Measurements from ENCODE around the gene C10orf105.

C10orf105 gene

GRCh38 chr10:71706216-71707121 is 13.1 kb downstream of the C10orf105 start:
- H2BK12ac ChIP-seq (ENCODE audit: low read length): no peak overlapping the region
- H3K79me2 ChIP-seq (ENCODE audit: control insufficient read depth, insufficient read depth, low read length, poor library complexity): no peaks in the 10 kb centered on the region
- H2AK5ac ChIP-seq (ENCODE audit: low read length): no peak overlapping the region
- H2BK5ac ChIP-seq (ENCODE audit: low read depth, low read length, poor library complexity): no peak overlapping the region
- no peak overlapping the region for H3K4me2 ChIP-seq (ENCODE audit: low read length)
- no peak for DNase-seq
- H2AFZ ChIP-seq (ENCODE audit: insufficient read depth, low read length, poor library complexity): no peak overlapping the region
- no peaks in the 10 kb centered on the region for H3K4me1 ChIP-seq (ENCODE audit: control insufficient read depth in 1 of 2, insufficient read depth in 2 of 2, low read length in 2 of 2)
- WGBS (ENCODE audit: extremely low coverage, insufficient coverage, insufficient read length): no CpG with 5 or more reads among the region's 35 CpGs
- H3K27ac ChIP-seq (ENCODE audit: low read depth, low read length): no peak overlapping the region
- no peak overlapping the region for H3K4me3 ChIP-seq (ENCODE audit: low read depth, low read length)
- H3K23ac ChIP-seq (ENCODE audit: low read length): no peak overlapping the region
- no peak overlapping the region for H3K4ac ChIP-seq (ENCODE audit: low read depth, low read length)
- H4K91ac ChIP-seq (ENCODE audit: low read depth, low read length): no peak overlapping the region
- H3K27me3 ChIP-seq (ENCODE audit: insufficient read depth, low read length): no peaks in the 10 kb centered on the region
- H4K12ac ChIP-seq (ENCODE audit: low read depth, low read length): no peak overlapping the region
- H3K18ac ChIP-seq (ENCODE audit: low read length): no peak overlapping the region
- H3K36me3 ChIP-seq (ENCODE audit: control insufficient read depth in 1 of 2, insufficient read depth in 2 of 2, low read length in 2 of 2): no peaks in the 10 kb centered on the region
- no peak overlapping the region for H3K14ac ChIP-seq (ENCODE audit: low read length)
- H4K8ac ChIP-seq (ENCODE audit: low read depth, low read length): no peak overlapping the region
- no peak overlapping the region for H3K9ac ChIP-seq (ENCODE audit: low read length)
- no peak overlapping the region for H2BK120ac ChIP-seq (ENCODE audit: insufficient read depth, low read length, poor library complexity)
- peaks cover 8% of the 10 kb centered on the region for H3K9me3 ChIP-seq (ENCODE audit: insufficient read depth, low read depth, low read length)
- H3K79me1 ChIP-seq (ENCODE audit: low read length): no peaks in the 10 kb centered on the region

DNA sequence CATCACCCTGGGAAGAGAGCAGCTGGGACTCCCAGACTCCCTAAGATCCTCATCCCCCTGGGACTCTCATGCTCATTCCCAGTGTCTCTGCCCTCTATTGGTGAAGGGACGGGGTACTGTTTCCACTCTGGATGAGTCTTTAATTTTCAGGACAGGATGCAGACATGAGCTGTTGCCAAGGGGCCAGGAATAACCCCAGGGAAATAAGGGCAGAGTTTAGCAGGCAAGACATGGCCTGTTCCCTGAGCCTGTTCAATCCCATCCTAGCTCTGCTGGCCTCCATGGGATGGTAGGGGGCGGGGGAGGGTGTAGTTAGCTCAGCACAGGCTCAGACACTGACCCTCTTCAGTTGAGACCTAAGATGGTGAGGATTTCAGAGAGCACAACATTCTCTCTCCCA is 14.0 kb downstream of the C10orf105 start:
- H2BK12ac ChIP-seq (ENCODE audit: low read length): no peak overlapping the region
- no peaks in the 10 kb centered on the region for H3K27me3 ChIP-seq (ENCODE audit: insufficient read depth, low read length)
- no peak overlapping the region for H2AFZ ChIP-seq (ENCODE audit: insufficient read depth, low read length, poor library complexity)
- H3K14ac ChIP-seq (ENCODE audit: low read length): no peak overlapping the region
- H4K12ac ChIP-seq (ENCODE audit: low read depth, low read length): no peak overlapping the region
- no peaks in the 10 kb centered on the region for H3K4me1 ChIP-seq (ENCODE audit: control insufficient read depth in 1 of 2, insufficient read depth in 2 of 2, low read length in 2 of 2)
- no peak overlapping the region for H3K18ac ChIP-seq (ENCODE audit: low read length)
- no peak overlapping the region for H3K23ac ChIP-seq (ENCODE audit: low read length)
- no peak overlapping the region for H2BK120ac ChIP-seq (ENCODE audit: insufficient read depth, low read length, poor library complexity)
- no peak overlapping the region for H2BK5ac ChIP-seq (ENCODE audit: low read depth, low read length, poor library complexity)
- no peak for DNase-seq
- peaks cover 7% of the 10 kb centered on the region for H3K9me3 ChIP-seq (ENCODE audit: insufficient read depth, low read depth, low read length)
- no peaks in the 10 kb centered on the region for H3K79me2 ChIP-seq (ENCODE audit: control insufficient read depth, insufficient read depth, low read length, poor library complexity)
- no peak overlapping the region for H3K4ac ChIP-seq (ENCODE audit: low read depth, low read length)
- no peak overlapping the region for H4K8ac ChIP-seq (ENCODE audit: low read depth, low read length)
- H3K27ac ChIP-seq (ENCODE audit: low read depth, low read length): no peak overlapping the region
- H3K79me1 ChIP-seq (ENCODE audit: low read length): no peaks in the 10 kb centered on the region
- no peaks in the 10 kb centered on the region for H3K36me3 ChIP-seq (ENCODE audit: control insufficient read depth in 1 of 2, insufficient read depth in 2 of 2, low read length in 2 of 2)
- whole genome bisulfite sequencing (ENCODE audit: extremely low coverage, insufficient coverage, insufficient read length): no CpG with 5 or more reads among the region's 2 CpGs
- H3K4me3 ChIP-seq (ENCODE audit: low read depth, low read length): no peak overlapping the region
- no peak overlapping the region for H4K91ac ChIP-seq (ENCODE audit: low read depth, low read length)
- H3K9ac ChIP-seq (ENCODE audit: low read length): no peak overlapping the region
- H2AK5ac ChIP-seq (ENCODE audit: low read length): no peak overlapping the region
- no peak overlapping the region for H3K4me2 ChIP-seq (ENCODE audit: low read length)

DNA sequence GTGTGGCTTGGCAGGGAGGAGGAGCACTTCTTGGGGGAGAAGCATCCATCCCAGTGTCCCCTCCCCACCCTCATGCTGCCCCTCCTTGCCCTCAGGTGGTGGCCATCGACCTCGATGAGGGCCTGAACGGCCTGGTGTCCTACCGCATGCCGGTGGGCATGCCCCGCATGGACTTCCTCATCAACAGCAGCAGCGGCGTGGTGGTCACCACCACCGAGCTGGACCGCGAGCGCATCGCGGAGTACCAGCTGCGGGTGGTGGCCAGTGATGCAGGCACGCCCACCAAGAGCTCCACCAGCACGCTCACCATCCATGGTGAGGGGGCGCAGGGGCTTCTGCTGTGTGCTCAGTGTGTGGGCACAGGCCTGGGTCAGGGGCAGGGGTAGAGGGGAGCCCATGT is 14.8 kb downstream of the C10orf105 start:
- Histone ChIP-seq H3K14ac (ENCODE audit: low read length) (no peak overlapping the region), H3K27me3 (ENCODE audit: insufficient read depth, low read length) (no peaks in the 10 kb centered on the region), H3K23ac (ENCODE audit: low read length) (no peak overlapping the region), H4K91ac (ENCODE audit: low read depth, low read length) (no peak overlapping the region), H2BK5ac (ENCODE audit: low read depth, low read length, poor library complexity) (no peak overlapping the region), H3K36me3 (ENCODE audit: control insufficient read depth in 1 of 2, insufficient read depth in 2 of 2, low read length in 2 of 2) (no peaks in the 10 kb centered on the region), H3K27ac (ENCODE audit: low read depth, low read length) (no peak overlapping the region), H3K4me3 (ENCODE audit: low read depth, low read length) (no peak overlapping the region), H2BK120ac (ENCODE audit: insufficient read depth, low read length, poor library complexity) (no peak overlapping the region), H3K79me2 (ENCODE audit: control insufficient read depth, insufficient read depth, low read length, poor library complexity) (no peaks in the 10 kb centered on the region), H3K4me1 (ENCODE audit: control insufficient read depth in 1 of 2, insufficient read depth in 2 of 2, low read length in 2 of 2) (no peaks in the 10 kb centered on the region), H3K18ac (ENCODE audit: low read length) (no peak overlapping the region), H4K12ac (ENCODE audit: low read depth, low read length) (no peak overlapping the region), H3K4ac (ENCODE audit: low read depth, low read length) (no peak overlapping the region), H4K8ac (ENCODE audit: low read depth, low read length) (no peak overlapping the region), H2BK12ac (ENCODE audit: low read length) (no peak overlapping the region), H3K79me1 (ENCODE audit: low read length) (no peaks in the 10 kb centered on the region), H2AFZ (ENCODE audit: insufficient read depth, low read length, poor library complexity) (no peak overlapping the region), H3K9me3 (ENCODE audit: insufficient read depth, low read depth, low read length) (peaks cover 6% of the 10 kb centered on the region), H3K9ac (ENCODE audit: low read length) (no peak overlapping the region), H2AK5ac (ENCODE audit: low read length) (no peak overlapping the region), H3K4me2 (ENCODE audit: low read length) (no peak overlapping the region)
- no CpG with 5 or more reads among the region's 18 CpGs for WGBS (ENCODE audit: extremely low coverage, insufficient coverage, insufficient read length)
- no peak for DNase-seq

DNA sequence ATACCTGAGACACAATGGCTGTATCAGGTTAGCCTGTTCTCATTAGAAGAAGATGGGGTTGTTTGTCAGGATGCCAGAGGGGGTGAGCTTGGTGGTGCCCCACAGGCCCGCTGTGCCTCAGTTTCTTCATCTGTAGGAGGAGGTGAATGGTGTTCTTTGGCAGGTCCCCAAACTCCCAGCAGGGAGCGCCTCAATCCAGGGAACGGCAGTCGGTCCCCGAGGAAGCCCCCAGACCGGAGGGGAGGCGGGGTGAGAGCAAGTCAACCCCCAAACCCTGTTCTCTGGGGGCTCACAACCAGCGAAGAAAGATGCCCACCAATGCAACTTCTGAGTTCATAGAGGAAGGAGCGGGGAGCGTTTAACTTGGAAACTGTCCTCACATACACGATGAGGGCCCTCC is 16.0 kb downstream of the C10orf105 start:
- Histone ChIP-seq H2AFZ (ENCODE audit: insufficient read depth, low read length, poor library complexity) (no peak overlapping the region), H4K8ac (ENCODE audit: low read depth, low read length) (no peak overlapping the region), H3K36me3 (ENCODE audit: control insufficient read depth in 1 of 2, insufficient read depth in 2 of 2, low read length in 2 of 2) (no peaks in the 10 kb centered on the region), H3K9me3 (ENCODE audit: insufficient read depth, low read depth, low read length) (peaks cover 4% of the 10 kb centered on the region), H2BK5ac (ENCODE audit: low read depth, low read length, poor library complexity) (no peak overlapping the region), H3K79me1 (ENCODE audit: low read length) (no peaks in the 10 kb centered on the region), H3K4me3 (ENCODE audit: low read depth, low read length) (no peak overlapping the region), H4K91ac (ENCODE audit: low read depth, low read length) (no peak overlapping the region), H3K18ac (ENCODE audit: low read length) (no peak overlapping the region), H2AK5ac (ENCODE audit: low read length) (no peak overlapping the region), H2BK120ac (ENCODE audit: insufficient read depth, low read length, poor library complexity) (no peak overlapping the region), H3K79me2 (ENCODE audit: control insufficient read depth, insufficient read depth, low read length, poor library complexity) (no peaks in the 10 kb centered on the region), H3K9ac (ENCODE audit: low read length) (no peak overlapping the region), H3K4me1 (ENCODE audit: control insufficient read depth in 1 of 2, insufficient read depth in 2 of 2, low read length in 2 of 2) (no peaks in the 10 kb centered on the region), H3K27ac (ENCODE audit: low read depth, low read length) (no peak overlapping the region), H3K4me2 (ENCODE audit: low read length) (no peak overlapping the region), H3K23ac (ENCODE audit: low read length) (no peak overlapping the region), H3K4ac (ENCODE audit: low read depth, low read length) (no peak overlapping the region), H4K12ac (ENCODE audit: low read depth, low read length) (no peak overlapping the region), H3K27me3 (ENCODE audit: insufficient read depth, low read length) (no peaks in the 10 kb centered on the region), H3K14ac (ENCODE audit: low read length) (no peak overlapping the region), H2BK12ac (ENCODE audit: low read length) (no peak overlapping the region)
- no CpG with 5 or more reads among the region's 11 CpGs for WGBS (ENCODE audit: extremely low coverage, insufficient coverage, insufficient read length)
- no peak for DNase-seq
